GM12865 (cell line): Measurements from ENCODE around the gene HAUS7.

Experiments used
- DNase-seq: peaks from one replicate; pipeline ENCODE4 v3.0.0; 2010; ENCODE audit warnings: low read depth
- H3K4me3 ChIP-seq: 2 replicates; pipeline ENCODE4 v1.5.1; 2011; ENCODE audit warnings: mild to moderate bottlenecking, low read depth, low read length, control low read depth
- TF ChIP-seq, protein P1 (sequence below): IDR thresholded peaks from 2 replicates; pipeline ENCODE4 v1.5.1; 2011; ENCODE audit warnings: low read length, control low read depth, low read depth, inconsistent platforms; ENCODE audit not compliant: insufficient read depth; ENCODE audit errors: missing control alignments

HAUS7 gene

GRCh38 chrX:153420851-153421599 is 49.4 kb downstream of the HAUS7 start:
- no peak overlapping the region for H3K4me3 ChIP-seq
- TF ChIP-seq, protein P1, sequence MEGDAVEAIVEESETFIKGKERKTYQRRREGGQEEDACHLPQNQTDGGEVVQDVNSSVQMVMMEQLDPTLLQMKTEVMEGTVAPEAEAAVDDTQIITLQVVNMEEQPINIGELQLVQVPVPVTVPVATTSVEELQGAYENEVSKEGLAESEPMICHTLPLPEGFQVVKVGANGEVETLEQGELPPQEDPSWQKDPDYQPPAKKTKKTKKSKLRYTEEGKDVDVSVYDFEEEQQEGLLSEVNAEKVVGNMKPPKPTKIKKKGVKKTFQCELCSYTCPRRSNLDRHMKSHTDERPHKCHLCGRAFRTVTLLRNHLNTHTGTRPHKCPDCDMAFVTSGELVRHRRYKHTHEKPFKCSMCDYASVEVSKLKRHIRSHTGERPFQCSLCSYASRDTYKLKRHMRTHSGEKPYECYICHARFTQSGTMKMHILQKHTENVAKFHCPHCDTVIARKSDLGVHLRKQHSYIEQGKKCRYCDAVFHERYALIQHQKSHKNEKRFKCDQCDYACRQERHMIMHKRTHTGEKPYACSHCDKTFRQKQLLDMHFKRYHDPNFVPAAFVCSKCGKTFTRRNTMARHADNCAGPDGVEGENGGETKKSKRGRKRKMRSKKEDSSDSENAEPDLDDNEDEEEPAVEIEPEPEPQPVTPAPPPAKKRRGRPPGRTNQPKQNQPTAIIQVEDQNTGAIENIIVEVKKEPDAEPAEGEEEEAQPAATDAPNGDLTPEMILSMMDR = no peak
- DNase-seq = no peak

DNA sequence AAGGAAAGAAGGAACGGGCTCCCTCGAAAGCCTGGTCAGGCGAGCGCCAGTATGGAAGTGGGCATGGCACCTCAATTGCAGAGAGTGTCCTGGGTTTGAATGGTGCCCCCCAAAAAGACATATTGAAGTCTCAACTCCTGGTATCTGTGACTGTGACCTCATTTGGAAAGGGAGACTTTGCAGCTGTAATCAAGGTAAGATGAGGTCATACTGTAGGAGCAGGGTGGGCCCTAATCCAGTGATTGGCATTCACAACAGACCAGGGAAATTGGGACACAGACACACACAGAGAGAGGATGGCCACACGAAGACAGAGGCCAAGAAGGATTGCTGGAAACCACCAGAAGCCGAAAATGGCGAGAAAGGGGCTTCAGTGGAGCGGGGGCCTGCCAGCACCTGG is 52.7 kb downstream of the HAUS7 start:
- TF ChIP-seq, protein P1 = no peak
- no peak for DNase-seq
- H3K4me3 ChIP-seq = no peak overlapping the region

DNA sequence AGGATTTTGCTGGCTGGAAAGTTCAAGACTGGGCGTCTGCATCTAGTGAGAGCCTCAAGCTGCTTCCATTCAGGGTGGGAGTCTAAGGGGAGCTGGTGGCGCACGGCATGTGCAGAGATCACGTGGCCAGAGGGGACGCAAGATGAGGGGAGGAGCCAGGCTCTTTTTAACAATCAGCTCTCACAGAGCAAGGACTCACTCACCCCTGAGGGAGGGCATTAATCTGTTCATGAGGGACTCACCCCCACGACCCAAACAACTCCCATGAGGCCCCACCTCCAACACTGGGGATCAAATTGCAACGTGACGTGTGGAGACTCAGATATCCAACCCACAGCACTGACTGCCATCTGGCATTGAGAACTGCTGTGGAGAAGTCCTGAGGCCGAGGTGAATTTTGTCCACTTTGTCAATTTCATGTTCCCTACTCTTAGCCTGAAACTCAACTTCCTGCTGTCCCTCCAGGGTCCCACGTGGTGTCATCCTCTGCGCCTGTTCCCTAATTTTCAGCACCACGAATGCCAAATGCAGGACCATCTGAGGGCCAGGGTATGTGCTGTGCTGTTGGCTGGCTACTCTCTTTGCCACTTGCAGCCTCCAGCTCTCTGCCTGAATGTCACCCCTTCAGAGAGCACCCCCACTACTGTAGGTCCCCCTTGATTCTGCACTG is 53.5 kb downstream of the HAUS7 start:
- TF ChIP-seq, protein P1 = no peak

DNA sequence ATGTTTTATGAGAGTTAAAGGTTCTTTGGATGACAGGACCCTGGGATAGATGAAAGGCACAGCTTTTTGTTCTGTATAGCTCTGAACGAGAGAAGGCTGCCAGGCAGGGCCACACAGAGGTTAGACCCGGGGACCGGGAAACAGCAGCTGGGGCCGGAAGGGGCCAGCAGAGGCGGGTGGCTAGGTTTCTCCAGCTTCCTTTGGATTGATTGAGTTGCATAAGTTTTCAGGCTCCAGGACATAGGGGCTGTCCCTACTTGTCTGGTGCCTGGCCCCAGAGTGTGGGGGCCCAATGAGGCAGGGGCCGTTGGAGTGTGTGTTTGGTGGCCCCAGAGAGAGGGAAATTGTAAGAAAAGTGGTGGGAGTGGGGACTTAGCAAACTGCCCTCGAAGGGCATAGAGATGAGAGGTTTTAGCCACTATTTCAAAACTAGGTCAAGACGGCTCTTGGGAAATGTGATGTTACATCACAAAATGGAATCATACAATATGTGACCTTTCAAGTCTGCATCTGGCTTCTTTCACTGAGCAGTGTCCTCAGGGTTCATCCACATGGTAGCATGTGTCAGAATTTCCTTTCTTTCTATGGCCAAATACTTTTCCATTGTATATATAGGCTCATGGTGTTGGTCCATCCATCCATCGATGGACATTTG is 55.4 kb downstream of the HAUS7 start:
- no peak overlapping the region for H3K4me3 ChIP-seq
- TF ChIP-seq, protein P1 = no peak
- no peak for DNase-seq

More for the DNA sequence above, 53.5 kb downstream of the HAUS7 start:
- no peak overlapping the region for H3K4me3 ChIP-seq
- no peak for DNase-seq

- no peak for DNase-seq
- TF ChIP-seq, protein P1 = no peak
- no peak overlapping the region for H3K4me3 ChIP-seq
Observed at GRCh38 chrX:153413731-153414130, 56.6 kb downstream of the HAUS7 start.

GRCh38 chrX:153412746-153413720 is 57.3 kb downstream of the HAUS7 start:
- TF ChIP-seq, protein P1 = no peak
- H3K4me3 ChIP-seq = no peak overlapping the region

More at GRCh38 chrX:153412746-153413720, 57.3 kb downstream of the HAUS7 start:
- DNase-seq = no peak
